HEK293 (cell line): ENCODE results near the gene C16orf92.

Source experiments
- GLI4 ChIP-seq: fragments of 450-650 bp; formaldehyde crosslinking; IDR thresholded peaks from 2 replicates; pipeline ENCODE4 v1.5.1; 2016; ENCODE audit warnings: missing biosample characterization, missing genetic modification characterization
- KLF7 ChIP-seq: fragments of 450-650 bp; formaldehyde crosslinking; IDR thresholded peaks from 2 replicates; pipeline ENCODE4 v1.5.1; 2016; ENCODE audit warnings: missing biosample characterization, missing genetic modification characterization, borderline replicate concordance
- KLF9 ChIP-seq: fragments of 450-650 bp; formaldehyde crosslinking; IDR thresholded peaks from 2 replicates; pipeline ENCODE4 v1.5.1; 2016; ENCODE audit warnings: missing biosample characterization, missing genetic modification characterization, low read depth
- REPIN1 ChIP-seq: fragments of 450-650 bp; formaldehyde crosslinking; IDR thresholded peaks from 2 replicates; pipeline ENCODE4 v1.5.1; 2017; ENCODE audit warnings: missing biosample characterization, missing genetic modification characterization, low read depth
- SALL2 ChIP-seq: fragments of 450-650 bp; formaldehyde crosslinking; IDR thresholded peaks from 2 replicates; pipeline ENCODE4 v1.5.0; 2017; ENCODE audit warnings: missing biosample characterization, mild to moderate bottlenecking, missing genetic modification characterization, borderline replicate concordance
- TCF7L2 ChIP-seq: IDR thresholded peaks from 2 replicates; pipeline ENCODE4 v1.6.1; 2011; ENCODE audit warnings: low read depth, mild to moderate bottlenecking, inconsistent platforms, low read length, moderate library complexity, borderline replicate concordance
- ZBTB1 ChIP-seq: fragments of 450-650 bp; formaldehyde crosslinking; IDR thresholded peaks from 2 replicates; pipeline ENCODE4 v1.5.1; 2016; ENCODE audit warnings: missing biosample characterization, missing genetic modification characterization
- ZFP37 ChIP-seq: fragments of 450-650 bp; formaldehyde crosslinking; IDR thresholded peaks from 2 replicates; pipeline ENCODE4 v1.5.1; 2016; ENCODE audit warnings: missing biosample characterization, missing genetic modification characterization
- ZNF112 ChIP-seq: fragments of 450-650 bp; formaldehyde crosslinking; IDR thresholded peaks from 2 replicates; pipeline ENCODE4 v1.5.0; 2017; ENCODE audit warnings: missing biosample characterization, missing genetic modification characterization
- ZNF146 ChIP-seq: fragments of 450-650 bp; formaldehyde crosslinking; IDR thresholded peaks from 2 replicates; pipeline ENCODE4 v1.5.1; 2016; ENCODE audit warnings: missing biosample characterization, missing genetic modification characterization
- ZNF155 ChIP-seq: fragments of 450-650 bp; formaldehyde crosslinking; IDR thresholded peaks from 2 replicates; pipeline ENCODE4 v1.5.1; 2016; ENCODE audit warnings: missing biosample characterization, missing genetic modification characterization
- ZNF169 ChIP-seq: fragments of 450-650 bp; formaldehyde crosslinking; IDR thresholded peaks from 2 replicates; pipeline ENCODE4 v1.5.1; 2016; ENCODE audit warnings: missing biosample characterization, missing genetic modification characterization
- ZNF175 ChIP-seq: fragments of 450-650 bp; formaldehyde crosslinking; IDR thresholded peaks from 2 replicates; pipeline ENCODE4 v1.5.1; 2016; ENCODE audit warnings: missing biosample characterization, missing genetic modification characterization
- ZNF2 ChIP-seq: fragments of 450-650 bp; formaldehyde crosslinking; IDR thresholded peaks from 2 replicates; pipeline ENCODE4 v1.5.1; 2016; ENCODE audit warnings: missing biosample characterization, missing genetic modification characterization
- ZNF354C ChIP-seq: fragments of 450-650 bp; formaldehyde crosslinking; IDR thresholded peaks from 2 replicates; pipeline ENCODE4 v1.5.1; 2016; ENCODE audit warnings: missing biosample characterization, missing genetic modification characterization, low read depth, borderline replicate concordance
- ZNF404 ChIP-seq: fragments of 450-650 bp; formaldehyde crosslinking; IDR thresholded peaks from 2 replicates; pipeline ENCODE4 v1.5.1; 2017; ENCODE audit warnings: missing biosample characterization, missing genetic modification characterization
- ZNF48 ChIP-seq: fragments of 450-650 bp; formaldehyde crosslinking; IDR thresholded peaks from 2 replicates; pipeline ENCODE4 v1.5.1; 2016; ENCODE audit warnings: missing biosample characterization, missing genetic modification characterization
- ZNF510 ChIP-seq: fragments of 450-650 bp; formaldehyde crosslinking; IDR thresholded peaks from 2 replicates; pipeline ENCODE4 v1.5.1; 2018; ENCODE audit warnings: mild to moderate bottlenecking, missing genetic modification characterization, missing biosample characterization; ENCODE audit not compliant: insufficient replicate concordance
- ZNF529 ChIP-seq: fragments of 450-650 bp; formaldehyde crosslinking; IDR thresholded peaks from 2 replicates; pipeline ENCODE4 v1.5.1; 2017; ENCODE audit warnings: missing genetic modification characterization, missing biosample characterization; ENCODE audit not compliant: insufficient replicate concordance
- ZNF548 ChIP-seq: fragments of 450-650 bp; formaldehyde crosslinking; IDR thresholded peaks from 2 replicates; pipeline ENCODE4 v1.5.1; 2016; ENCODE audit warnings: missing biosample characterization, missing genetic modification characterization
- ZNF555 ChIP-seq: fragments of 450-650 bp; formaldehyde crosslinking; conservative IDR thresholded peaks from 2 replicates; pipeline ENCODE4 v1.5.1; 2017; ENCODE audit warnings: missing biosample characterization, mild to moderate bottlenecking, missing genetic modification characterization, inconsistent platforms
- ZNF610 ChIP-seq: fragments of 450-650 bp; formaldehyde crosslinking; IDR thresholded peaks from 2 replicates; pipeline ENCODE4 v1.5.1; 2016; ENCODE audit warnings: missing biosample characterization, missing genetic modification characterization, borderline replicate concordance
- ZNF623 ChIP-seq: fragments of 450-650 bp; formaldehyde crosslinking; IDR thresholded peaks from 2 replicates; pipeline ENCODE4 v1.5.1; 2016; ENCODE audit warnings: missing biosample characterization, missing genetic modification characterization
- ZNF629 ChIP-seq: fragments of 450-650 bp; formaldehyde crosslinking; IDR thresholded peaks from 2 replicates; pipeline ENCODE4 v1.5.1; 2017; ENCODE audit warnings: missing biosample characterization, missing genetic modification characterization
- ZNF776 ChIP-seq: fragments of 450-650 bp; formaldehyde crosslinking; IDR thresholded peaks from 2 replicates; pipeline ENCODE4 v1.5.0; 2017; ENCODE audit warnings: missing biosample characterization, missing genetic modification characterization, borderline replicate concordance
- ZNF830 ChIP-seq: fragments of 450-650 bp; IDR thresholded peaks from 2 replicates; pipeline ENCODE4 v1.5.0; 2018; ENCODE audit warnings: missing biosample characterization, missing genetic modification characterization, low read depth, mild to moderate bottlenecking, moderate library complexity
- ZSCAN23 ChIP-seq: fragments of 450-650 bp; formaldehyde crosslinking; IDR thresholded peaks from 2 replicates; pipeline ENCODE4 v1.5.1; 2016; ENCODE audit warnings: missing biosample characterization, missing genetic modification characterization
- TF ChIP-seq, protein P1 (sequence below): fragments of 450-650 bp; formaldehyde crosslinking; conservative IDR thresholded peaks from 2 replicates; pipeline ENCODE4 v1.5.1; 2016; ENCODE audit warnings: low read depth, missing biosample characterization, missing genetic modification characterization
- TF ChIP-seq, protein P2 (sequence below): fragments of 450-650 bp; formaldehyde crosslinking; IDR thresholded peaks from 2 replicates; pipeline ENCODE4 v1.5.1; 2016; ENCODE audit warnings: missing biosample characterization, missing genetic modification characterization
- TF ChIP-seq, protein P3 (sequence below): fragments of 450-650 bp; formaldehyde crosslinking; IDR thresholded peaks from 2 replicates; pipeline ENCODE4 v1.5.1; 2016; ENCODE audit warnings: missing biosample characterization, missing genetic modification characterization, borderline replicate concordance
- TF ChIP-seq, protein P4 (sequence below): fragments of 450-650 bp; formaldehyde crosslinking; IDR thresholded peaks from 2 replicates; pipeline ENCODE4 v1.5.0; 2017; ENCODE audit warnings: missing biosample characterization, missing genetic modification characterization, borderline replicate concordance
- TF ChIP-seq, protein P5 (sequence below): fragments of 450-650 bp; formaldehyde crosslinking; optimal IDR thresholded peaks from 2 replicates; pipeline ENCODE3; 2016; ENCODE audit warnings: missing biosample characterization, mild to moderate bottlenecking, missing genetic modification characterization

The C16orf92 gene

DNA sequence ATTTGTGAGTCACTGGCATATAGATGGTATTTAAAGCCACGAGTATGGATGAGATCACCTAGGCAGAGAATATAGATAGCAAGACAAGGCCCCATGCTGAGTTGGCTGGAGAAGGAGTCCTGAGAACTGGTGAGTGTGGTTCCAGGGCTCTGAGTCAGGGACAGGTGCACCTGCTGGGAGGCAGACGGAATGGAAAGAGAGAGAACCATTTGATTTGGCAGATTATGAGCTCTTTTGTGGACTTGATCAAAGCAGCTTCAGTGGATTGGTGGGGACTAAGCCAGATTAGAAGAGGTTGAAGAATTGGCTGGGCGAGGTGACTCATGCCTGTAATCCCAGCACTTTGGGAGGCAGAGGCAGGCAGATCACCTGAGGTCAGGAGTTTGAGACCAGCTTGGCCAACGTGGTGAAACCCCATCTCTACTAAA lies 4.3 kb upstream of the C16orf92 start (continued):
- TF ChIP-seq ZSCAN23 (tag by site-specific recombination): no peak; the same call in 1 of the 2 replicates
- TF ChIP-seq, protein P1, sequence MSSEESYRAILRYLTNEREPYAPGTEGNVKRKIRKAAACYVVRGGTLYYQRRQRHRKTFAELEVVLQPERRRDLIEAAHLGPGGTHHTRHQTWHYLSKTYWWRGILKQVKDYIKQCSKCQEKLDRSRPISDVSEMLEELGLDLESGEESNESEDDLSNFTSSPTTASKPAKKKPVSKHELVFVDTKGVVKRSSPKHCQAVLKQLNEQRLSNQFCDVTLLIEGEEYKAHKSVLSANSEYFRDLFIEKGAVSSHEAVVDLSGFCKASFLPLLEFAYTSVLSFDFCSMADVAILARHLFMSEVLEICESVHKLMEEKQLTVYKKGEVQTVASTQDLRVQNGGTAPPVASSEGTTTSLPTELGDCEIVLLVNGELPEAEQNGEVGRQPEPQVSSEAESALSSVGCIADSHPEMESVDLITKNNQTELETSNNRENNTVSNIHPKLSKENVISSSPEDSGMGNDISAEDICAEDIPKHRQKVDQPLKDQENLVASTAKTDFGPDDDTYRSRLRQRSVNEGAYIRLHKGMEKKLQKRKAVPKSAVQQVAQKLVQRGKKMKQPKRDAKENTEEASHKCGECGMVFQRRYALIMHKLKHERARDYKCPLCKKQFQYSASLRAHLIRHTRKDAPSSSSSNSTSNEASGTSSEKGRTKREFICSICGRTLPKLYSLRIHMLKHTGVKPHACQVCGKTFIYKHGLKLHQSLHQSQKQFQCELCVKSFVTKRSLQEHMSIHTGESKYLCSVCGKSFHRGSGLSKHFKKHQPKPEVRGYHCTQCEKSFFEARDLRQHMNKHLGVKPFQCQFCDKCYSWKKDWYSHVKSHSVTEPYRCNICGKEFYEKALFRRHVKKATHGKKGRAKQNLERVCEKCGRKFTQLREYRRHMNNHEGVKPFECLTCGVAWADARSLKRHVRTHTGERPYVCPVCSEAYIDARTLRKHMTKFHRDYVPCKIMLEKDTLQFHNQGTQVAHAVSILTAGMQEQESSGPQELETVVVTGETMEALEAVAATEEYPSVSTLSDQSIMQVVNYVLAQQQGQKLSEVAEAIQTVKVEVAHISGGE: no peak; the same call in 1 of the 2 replicates
- no peak for TF ChIP-seq TCF7L2
- TF ChIP-seq ZBTB1: no peak
- no peak for TF ChIP-seq ZNF2 (tag by site-specific recombination)
- TF ChIP-seq, protein P2, sequence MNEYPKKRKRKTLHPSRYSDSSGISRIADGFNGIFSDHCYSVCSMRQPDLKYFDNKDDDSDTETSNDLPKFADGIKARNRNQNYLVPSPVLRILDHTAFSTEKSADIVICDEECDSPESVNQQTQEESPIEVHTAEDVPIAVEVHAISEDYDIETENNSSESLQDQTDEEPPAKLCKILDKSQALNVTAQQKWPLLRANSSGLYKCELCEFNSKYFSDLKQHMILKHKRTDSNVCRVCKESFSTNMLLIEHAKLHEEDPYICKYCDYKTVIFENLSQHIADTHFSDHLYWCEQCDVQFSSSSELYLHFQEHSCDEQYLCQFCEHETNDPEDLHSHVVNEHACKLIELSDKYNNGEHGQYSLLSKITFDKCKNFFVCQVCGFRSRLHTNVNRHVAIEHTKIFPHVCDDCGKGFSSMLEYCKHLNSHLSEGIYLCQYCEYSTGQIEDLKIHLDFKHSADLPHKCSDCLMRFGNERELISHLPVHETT (tag by site-specific recombination): peak; percentile 92
- TF ChIP-seq, protein P3, sequence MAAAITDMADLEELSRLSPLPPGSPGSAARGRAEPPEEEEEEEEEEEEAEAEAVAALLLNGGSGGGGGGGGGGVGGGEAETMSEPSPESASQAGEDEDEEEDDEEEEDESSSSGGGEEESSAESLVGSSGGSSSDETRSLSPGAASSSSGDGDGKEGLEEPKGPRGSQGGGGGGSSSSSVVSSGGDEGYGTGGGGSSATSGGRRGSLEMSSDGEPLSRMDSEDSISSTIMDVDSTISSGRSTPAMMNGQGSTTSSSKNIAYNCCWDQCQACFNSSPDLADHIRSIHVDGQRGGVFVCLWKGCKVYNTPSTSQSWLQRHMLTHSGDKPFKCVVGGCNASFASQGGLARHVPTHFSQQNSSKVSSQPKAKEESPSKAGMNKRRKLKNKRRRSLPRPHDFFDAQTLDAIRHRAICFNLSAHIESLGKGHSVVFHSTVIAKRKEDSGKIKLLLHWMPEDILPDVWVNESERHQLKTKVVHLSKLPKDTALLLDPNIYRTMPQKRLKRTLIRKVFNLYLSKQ: no peak
- peak; percentile 35; the same call in 1 of the 2 replicates for TF ChIP-seq ZNF623 (tag by site-specific recombination)
- no peak for TF ChIP-seq ZNF175 (tag by site-specific recombination)
- TF ChIP-seq, protein P4, sequence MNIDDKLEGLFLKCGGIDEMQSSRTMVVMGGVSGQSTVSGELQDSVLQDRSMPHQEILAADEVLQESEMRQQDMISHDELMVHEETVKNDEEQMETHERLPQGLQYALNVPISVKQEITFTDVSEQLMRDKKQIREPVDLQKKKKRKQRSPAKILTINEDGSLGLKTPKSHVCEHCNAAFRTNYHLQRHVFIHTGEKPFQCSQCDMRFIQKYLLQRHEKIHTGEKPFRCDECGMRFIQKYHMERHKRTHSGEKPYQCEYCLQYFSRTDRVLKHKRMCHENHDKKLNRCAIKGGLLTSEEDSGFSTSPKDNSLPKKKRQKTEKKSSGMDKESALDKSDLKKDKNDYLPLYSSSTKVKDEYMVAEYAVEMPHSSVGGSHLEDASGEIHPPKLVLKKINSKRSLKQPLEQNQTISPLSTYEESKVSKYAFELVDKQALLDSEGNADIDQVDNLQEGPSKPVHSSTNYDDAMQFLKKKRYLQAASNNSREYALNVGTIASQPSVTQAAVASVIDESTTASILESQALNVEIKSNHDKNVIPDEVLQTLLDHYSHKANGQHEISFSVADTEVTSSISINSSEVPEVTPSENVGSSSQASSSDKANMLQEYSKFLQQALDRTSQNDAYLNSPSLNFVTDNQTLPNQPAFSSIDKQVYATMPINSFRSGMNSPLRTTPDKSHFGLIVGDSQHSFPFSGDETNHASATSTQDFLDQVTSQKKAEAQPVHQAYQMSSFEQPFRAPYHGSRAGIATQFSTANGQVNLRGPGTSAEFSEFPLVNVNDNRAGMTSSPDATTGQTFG: no peak
- TF ChIP-seq ZFP37 (tag by site-specific recombination): no peak
- no peak for TF ChIP-seq ZNF155 (tag by site-specific recombination)
- no peak for TF ChIP-seq SALL2 (tag by site-specific recombination)
- TF ChIP-seq KLF9 (tag by site-specific recombination): no peak; the same call in 1 of the 2 replicates
- TF ChIP-seq, protein P5, sequence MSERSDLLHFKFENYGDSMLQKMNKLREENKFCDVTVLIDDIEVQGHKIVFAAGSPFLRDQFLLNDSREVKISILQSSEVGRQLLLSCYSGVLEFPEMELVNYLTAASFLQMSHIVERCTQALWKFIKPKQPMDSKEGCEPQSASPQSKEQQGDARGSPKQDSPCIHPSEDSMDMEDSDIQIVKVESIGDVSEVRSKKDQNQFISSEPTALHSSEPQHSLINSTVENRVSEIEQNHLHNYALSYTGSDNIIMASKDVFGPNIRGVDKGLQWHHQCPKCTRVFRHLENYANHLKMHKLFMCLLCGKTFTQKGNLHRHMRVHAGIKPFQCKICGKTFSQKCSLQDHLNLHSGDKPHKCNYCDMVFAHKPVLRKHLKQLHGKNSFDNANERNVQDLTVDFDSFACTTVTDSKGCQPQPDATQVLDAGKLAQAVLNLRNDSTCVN: no peak
- TF ChIP-seq ZNF112: 0 out of 2 replicates have a peak, but pooled peaks have one; percentile 33
- TF ChIP-seq ZNF548 (tag by site-specific recombination): no peak
- no peak for TF ChIP-seq ZNF48 (tag by site-specific recombination)
- no peak for TF ChIP-seq ZNF510 (tag by site-specific recombination)
- TF ChIP-seq ZNF610: no peak
- TF ChIP-seq ZNF776: no peak
- TF ChIP-seq ZNF354C (tag by site-specific recombination): no peak
- no peak for TF ChIP-seq REPIN1 (tag by site-specific recombination)
- no peak for TF ChIP-seq ZNF404 (tag by site-specific recombination)
- TF ChIP-seq GLI4 (tag by site-specific recombination): no peak
- peak; percentile 90 for TF ChIP-seq ZNF629 (tag by site-specific recombination)
- no peak for TF ChIP-seq ZNF169
- no peak for TF ChIP-seq ZNF555
- no peak for TF ChIP-seq KLF7
- TF ChIP-seq ZNF529 (tag by site-specific recombination): no peak
- TF ChIP-seq ZNF830 (tag by site-specific recombination): no peak
- TF ChIP-seq ZNF146 (tag by site-specific recombination): no peak
